22Rv1 (cell line): ENCODE data around the gene IGFALS.
"Not testable (repeated sequence)": the region's sequence is repeated elsewhere in the genome, so short reads cannot be mapped to it uniquely, and the experiment has no call there.

ENCODE experiments used
- H3K27ac ChIP-seq: fragments of 450-650 bp; 2 replicates; pipeline ENCODE4 v1.5.1; 2017
- ZFX ChIP-seq: fragments of 450-650 bp; IDR thresholded peaks from 2 replicates; pipeline ENCODE4 v1.6.1; 2017; ENCODE audit warnings: antibody characterized with exemption, borderline replicate concordance
- TF ChIP-seq, protein P1 (sequence below): fragments of 450-650 bp; IDR thresholded peaks from 2 replicates; pipeline ENCODE4 v1.5.1; 2017; ENCODE audit warnings: mild to moderate bottlenecking

Gene IGFALS

DNA sequence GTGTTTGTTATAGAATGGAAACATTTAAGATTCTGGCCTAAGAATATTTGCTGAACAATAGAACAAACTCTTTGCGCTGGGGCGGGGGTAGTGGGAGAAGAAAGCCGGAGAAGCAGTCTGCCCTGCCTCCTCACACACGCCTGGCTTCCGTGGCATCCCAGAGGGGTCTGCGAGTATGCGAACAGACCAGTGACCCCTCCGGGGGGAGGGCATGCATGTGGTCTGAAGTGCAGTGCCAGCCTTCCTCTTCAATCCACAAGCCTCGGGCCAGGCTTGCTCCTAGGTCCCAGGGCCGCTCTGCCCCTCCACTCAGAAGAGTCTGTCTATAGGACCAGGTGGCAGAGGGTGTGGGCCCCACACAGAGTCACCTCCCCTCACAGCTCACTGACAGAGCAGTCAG lies 14.1 kb upstream of the IGFALS start:
- TF ChIP-seq, protein P1, sequence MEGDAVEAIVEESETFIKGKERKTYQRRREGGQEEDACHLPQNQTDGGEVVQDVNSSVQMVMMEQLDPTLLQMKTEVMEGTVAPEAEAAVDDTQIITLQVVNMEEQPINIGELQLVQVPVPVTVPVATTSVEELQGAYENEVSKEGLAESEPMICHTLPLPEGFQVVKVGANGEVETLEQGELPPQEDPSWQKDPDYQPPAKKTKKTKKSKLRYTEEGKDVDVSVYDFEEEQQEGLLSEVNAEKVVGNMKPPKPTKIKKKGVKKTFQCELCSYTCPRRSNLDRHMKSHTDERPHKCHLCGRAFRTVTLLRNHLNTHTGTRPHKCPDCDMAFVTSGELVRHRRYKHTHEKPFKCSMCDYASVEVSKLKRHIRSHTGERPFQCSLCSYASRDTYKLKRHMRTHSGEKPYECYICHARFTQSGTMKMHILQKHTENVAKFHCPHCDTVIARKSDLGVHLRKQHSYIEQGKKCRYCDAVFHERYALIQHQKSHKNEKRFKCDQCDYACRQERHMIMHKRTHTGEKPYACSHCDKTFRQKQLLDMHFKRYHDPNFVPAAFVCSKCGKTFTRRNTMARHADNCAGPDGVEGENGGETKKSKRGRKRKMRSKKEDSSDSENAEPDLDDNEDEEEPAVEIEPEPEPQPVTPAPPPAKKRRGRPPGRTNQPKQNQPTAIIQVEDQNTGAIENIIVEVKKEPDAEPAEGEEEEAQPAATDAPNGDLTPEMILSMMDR: no peak
- no peak for TF ChIP-seq ZFX

DNA sequence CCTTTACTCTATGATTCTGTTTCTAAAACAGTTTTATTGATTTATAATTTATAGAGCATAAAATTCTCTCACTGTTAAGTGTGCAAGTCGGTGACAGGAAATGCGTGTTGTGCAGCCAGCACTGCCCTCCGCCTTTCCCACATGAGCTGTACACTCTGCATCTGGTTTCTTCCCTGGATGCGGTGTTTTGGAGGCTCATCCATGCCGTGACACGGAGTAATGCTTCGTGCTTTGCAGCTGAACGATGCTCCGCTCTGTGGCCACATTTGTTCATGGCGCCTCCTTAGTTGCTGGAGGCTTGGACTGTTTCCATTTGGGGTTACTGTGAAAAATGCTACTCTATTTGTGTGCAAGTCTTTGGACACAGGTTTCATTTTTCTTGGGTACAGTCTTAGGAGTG lies 7.2 kb upstream of the IGFALS start:
- no peak for TF ChIP-seq ZFX
- TF ChIP-seq, protein P1: no peak
- no peak overlapping the region for H3K27ac ChIP-seq

More for the DNA sequence above, 14.1 kb upstream of the IGFALS start:
- no peak overlapping the region for H3K27ac ChIP-seq

GRCh38 chr16:1799263-1799662 lies 5.8 kb upstream of the IGFALS start:
- not testable (repeated sequence) for H3K27ac ChIP-seq

GRCh38 chr16:1794908-1795666 lies 1.6 kb upstream of the IGFALS start:
- TF ChIP-seq, protein P1: no peak
- no peak for TF ChIP-seq ZFX
- H3K27ac ChIP-seq: no peak overlapping the region

GRCh38 chr16:1794221-1794871 lies 841 bp upstream of the IGFALS start:
- TF ChIP-seq ZFX: no peak
- TF ChIP-seq, protein P1: no peak
- no peak overlapping the region for H3K27ac ChIP-seq

GRCh38 chr16:1792836-1793577 lies 498 bp downstream of the IGFALS start:
- no peak for TF ChIP-seq ZFX
- TF ChIP-seq, protein P1: no peak
- H3K27ac ChIP-seq: no peak overlapping the region

- no peak overlapping the region for H3K27ac ChIP-seq
- TF ChIP-seq, protein P1: no peak
- no peak for TF ChIP-seq ZFX
Observed at GRCh38 chr16:1791943-1792812, 1.3 kb downstream of the IGFALS start.
